Omental fat pad (tissue), 4 donors: ENCODE data around the gene CDC14B. TPM values are rescaled to one million over a fixed set of nuclear protein-coding genes. Genes with fewer than 3 reads are reported as not detected.

ENCODE experiments used
- ATAC-seq: fragments of 150-250 bp; one replicate; pipeline ENCODE4 v1.9.1; 2016; ENCODE audit warnings: mild to moderate bottlenecking, moderate library complexity; ENCODE audit not compliant: low FRiP score
- DNase-seq: peaks from one replicate; pipeline ENCODE4 v3.0.0-alpha.2; 2019; ENCODE audit warnings: low spot score
- CTCF ChIP-seq, 3 donors: fragments of 450-650 bp; IDR thresholded peaks; one replicate each; pipeline ENCODE4 v1.5.1; 2016 to 2017; ENCODE audit warnings: antibody characterized with exemption in 3 of 3, mild to moderate bottlenecking in 3 of 3, moderate library complexity in 2 of 3
- total RNA-seq, 4 donors: library from RNA; depleted of rRNA; stranded (reverse); fragments of >200 nt; gene quantifications; one replicate each; pipeline ENCODE4 v1.1.0, GENCODE V29; 2016

Gene CDC14B
- total RNA-seq, 4 donors from 2014 or later: 14.4 to 40.5 (median 21.5) TPM

- no peak for TF ChIP-seq CTCF (IDR thresholded peaks at IDR 0.05)
- DNase-seq (no peak), ATAC-seq (no peak)
Observed at GRCh38 chr9:96485280-96485679, 134.4 kb downstream of the CDC14B start.

GRCh38 chr9:96484521-96484931 lies 135.1 kb downstream of the CDC14B start:
- DNase-seq (no peak), ATAC-seq (no peak)
- TF ChIP-seq CTCF (IDR thresholded peaks at IDR 0.05): no peak

- ATAC-seq (no peak), DNase-seq (no peak)
- TF ChIP-seq CTCF (IDR thresholded peaks at IDR 0.05): no peak
Observed at GRCh38 chr9:96483733-96484390, 135.8 kb downstream of the CDC14B start.

- ATAC-seq (no peak), DNase-seq (no peak)
- no peak for TF ChIP-seq CTCF (IDR thresholded peaks at IDR 0.05)
Observed at GRCh38 chr9:96483197-96483596, 136.4 kb downstream of the CDC14B start.

- no peak for DNase-seq
- ATAC-seq: no peak
- TF ChIP-seq CTCF (IDR thresholded peaks at IDR 0.05): no peak
Observed at GRCh38 chr9:96482476-96482875, 137.2 kb downstream of the CDC14B start.

- no peak for TF ChIP-seq CTCF (IDR thresholded peaks at IDR 0.05)
- no peak for DNase-seq
- no peak for ATAC-seq
Observed at GRCh38 chr9:96480736-96481135, 138.9 kb downstream of the CDC14B start.

- TF ChIP-seq CTCF (IDR thresholded peaks at IDR 0.05): no peak
Observed at GRCh38 chr9:96478829-96479371, 140.7 kb downstream of the CDC14B start.

More at GRCh38 chr9:96478829-96479371, 140.7 kb downstream of the CDC14B start:
- no peak for ATAC-seq
- DNase-seq: no peak
